Activated T-cell treated with anti-CD3 and anti-CD28 coated beads, Interleukin-2, amount 50 U/mL, for 72 hours (primary cell): ENCODE results near the gene STOM. TPM values are rescaled to one million over a fixed set of nuclear protein-coding genes. Genes with fewer than 3 reads are reported as not detected.
"Not testable (repeated sequence)": the region's sequence is repeated elsewhere in the genome, so short reads cannot be mapped to it uniquely, and the experiment has no call there.

Experiments used
- ATAC-seq, 2 donors: fragments of 150-1000 bp; cut with Tn5 transposase; replicated peaks in 1 of 2; 2 replicates each; pipeline ENCODE4 v1.10.0; 2021; ENCODE audit warnings: moderate library complexity in 2 of 2, mild to moderate bottlenecking in 1 of 2
- DNase-seq, 2 donors: peaks; one replicate each; pipeline ENCODE4 v3.0.0; 2021 to 2022; ENCODE audit warnings: mixed read lengths in 1 of 2
- H3K27ac Mint-ChIP-seq: one replicate; pipeline ENCODE4 v1.8.0; 2022; ENCODE audit warnings: mild to moderate bottlenecking, moderate library complexity, mixed read lengths
- H3K27me3 Mint-ChIP-seq: one replicate; pipeline ENCODE4 v1.8.0; 2022; ENCODE audit warnings: low read depth, mixed read lengths
- H3K36me3 Mint-ChIP-seq, 2 donors: one replicate each; pipeline ENCODE4 v1.8.0; 2022; ENCODE audit warnings: mixed read lengths in 2 of 2, mild to moderate bottlenecking in 1 of 2; ENCODE audit not compliant: insufficient read depth in 2 of 2
- H3K4me1 Mint-ChIP-seq: one replicate; pipeline ENCODE4 v1.8.0; 2022; ENCODE audit warnings: low read depth, mixed read lengths
- H3K4me3 Mint-ChIP-seq, 2 donors: one replicate each; pipeline ENCODE4 v1.8.0; 2022; ENCODE audit warnings: mild to moderate bottlenecking in 2 of 2, mixed read lengths in 2 of 2, moderate library complexity in 2 of 2
- H3K9me3 Mint-ChIP-seq, 2 donors: one replicate each; pipeline ENCODE4 v1.8.0; 2022; ENCODE audit warnings: mixed read lengths in 2 of 2
- total RNA-seq, 2 donors: library from RNA; stranded (reverse); gene quantifications; one replicate each; pipeline ENCODE4 v1.2.3, GENCODE V29; 2022

The STOM gene
- total RNA-seq, 2 donors from 2014 or later, result 63.7 to 90.6 TPM

GRCh38 chr9:121296213-121297127 lies 73.6 kb downstream of the STOM start:
- H3K36me3 Mint-ChIP-seq, result peaks cover 0 to 3% of the 10 kb centered on the region in 2 donors
- no peaks in the 10 kb centered on the region for H3K9me3 Mint-ChIP-seq
- no peak overlapping the region for H3K4me3 Mint-ChIP-seq
- DNase-seq (no peak), ATAC-seq (no peak)
- peaks cover 27% of the 10 kb centered on the region for H3K27me3 Mint-ChIP-seq
- peaks cover 15% of the 10 kb centered on the region for H3K4me1 Mint-ChIP-seq
- no peak overlapping the region for H3K27ac Mint-ChIP-seq

- peaks cover 15% of the 10 kb centered on the region for H3K4me1 Mint-ChIP-seq
- no peak overlapping the region for H3K4me3 Mint-ChIP-seq
- no peak for ATAC-seq
- no peaks in the 10 kb centered on the region for H3K9me3 Mint-ChIP-seq
- H3K27ac Mint-ChIP-seq, result no peak overlapping the region
- DNase-seq, result no peak
- H3K36me3 Mint-ChIP-seq, result peaks cover 0 to 3% of the 10 kb centered on the region in 2 donors
- peaks cover 25% of the 10 kb centered on the region for H3K27me3 Mint-ChIP-seq
Observed at GRCh38 chr9:121295662-121296191, 74.3 kb downstream of the STOM start.

GRCh38 chr9:121294866-121295661 lies 75.0 kb downstream of the STOM start:
- DNase-seq, result no peak
- Mint-ChIP-seq H3K27ac (no peak overlapping the region), H3K36me3 (peaks cover 0 to under 1% of the 10 kb centered on the region in 2 donors), H3K4me3 (no peak overlapping the region), H3K27me3 (peaks cover 18% of the 10 kb centered on the region), H3K4me1 (peaks cover 9% of the 10 kb centered on the region), H3K9me3 (no peaks in the 10 kb centered on the region)
- ATAC-seq, result no peak

- H3K27me3 Mint-ChIP-seq, result peaks cover 13% of the 10 kb centered on the region
- H3K4me1 Mint-ChIP-seq, result peaks cover 7% of the 10 kb centered on the region
- ATAC-seq (no peak), DNase-seq (no peak)
- H3K36me3 Mint-ChIP-seq, result no peaks in the 10 kb centered on the region
- H3K27ac Mint-ChIP-seq, result no peak overlapping the region
- H3K9me3 Mint-ChIP-seq, result no peaks in the 10 kb centered on the region
- no peak overlapping the region for H3K4me3 Mint-ChIP-seq
Observed at GRCh38 chr9:121294151-121294743, 75.8 kb downstream of the STOM start.

- Mint-ChIP-seq H3K36me3 (no peaks in the 10 kb centered on the region), H3K4me1 (peaks cover 6% of the 10 kb centered on the region), H3K9me3 (no peaks in the 10 kb centered on the region), H3K4me3 (no peak overlapping the region), H3K27ac (no peak overlapping the region), H3K27me3 (no peaks in the 10 kb centered on the region)
- ATAC-seq (no peak), DNase-seq (no peak)
Observed at GRCh38 chr9:121292801-121293241, 77.2 kb downstream of the STOM start.

GRCh38 chr9:121292051-121292450 lies 78.0 kb downstream of the STOM start:
- Mint-ChIP-seq H3K4me3 (no peak overlapping the region), H3K27me3 (no peaks in the 10 kb centered on the region), H3K36me3 (no peaks in the 10 kb centered on the region), H3K9me3 (no peaks in the 10 kb centered on the region), H3K4me1 (peaks cover 12% of the 10 kb centered on the region), H3K27ac (no peak overlapping the region)
- ATAC-seq, result no peak
- DNase-seq, result no peak

- H3K4me3 Mint-ChIP-seq, H3K27me3 Mint-ChIP-seq, ATAC-seq, H3K9me3 Mint-ChIP-seq, H3K36me3 Mint-ChIP-seq, H3K27ac Mint-ChIP-seq, DNase-seq: not testable (repeated sequence)
- H3K4me1 Mint-ChIP-seq, result peaks cover 17% of the 10 kb centered on the region
Observed at GRCh38 chr9:121291536-121291935, 78.5 kb downstream of the STOM start.

- ATAC-seq (no peak), DNase-seq (no peak)
- Mint-ChIP-seq H3K27me3 (no peaks in the 10 kb centered on the region), H3K4me3 (no peak overlapping the region), H3K4me1 (peaks cover 28% of the 10 kb centered on the region), H3K9me3 (no peaks in the 10 kb centered on the region), H3K36me3 (no peaks in the 10 kb centered on the region), H3K27ac (no peak overlapping the region)
Observed at GRCh38 chr9:121289772-121290370, 80.2 kb downstream of the STOM start.

GRCh38 chr9:121289026-121289771 lies 80.9 kb downstream of the STOM start:
- ATAC-seq (no peak), DNase-seq (no peak)
- no peaks in the 10 kb centered on the region for H3K9me3 Mint-ChIP-seq
- H3K4me1 Mint-ChIP-seq, result peaks cover 28% of the 10 kb centered on the region
- no peaks in the 10 kb centered on the region for H3K36me3 Mint-ChIP-seq
- H3K4me3 Mint-ChIP-seq, result no peak overlapping the region
- H3K27ac Mint-ChIP-seq, result no peak overlapping the region
- no peaks in the 10 kb centered on the region for H3K27me3 Mint-ChIP-seq

Other genes with a start within 250 kb of the STOM start
- gene RAB14, start 168.4 kb downstream of the STOM start, total RNA-seq, result 10 to 100 TPM; 56.2 to 63.7 TPM
- gene GSN, start 102.1 kb downstream of the STOM start, total RNA-seq, result 1 to 10 TPM; 3.6 to 4.0 TPM
- not detected for gene GGTA1, start 129.6 kb upstream of the STOM start, total RNA-seq